NCI-H1417 (cell line): ENCODE measurements around the gene VWA3B.
"Not testable (repeated sequence)": the region's sequence is repeated elsewhere in the genome, so short reads cannot be mapped to it uniquely, and the experiment has no call there.

Experiments used
- DNase-seq, 3 experiments: peaks; one replicate each; lab custom pipeline; 2025; lab: John Stamatoyannopoulos, UW

Gene VWA3B

DNA sequence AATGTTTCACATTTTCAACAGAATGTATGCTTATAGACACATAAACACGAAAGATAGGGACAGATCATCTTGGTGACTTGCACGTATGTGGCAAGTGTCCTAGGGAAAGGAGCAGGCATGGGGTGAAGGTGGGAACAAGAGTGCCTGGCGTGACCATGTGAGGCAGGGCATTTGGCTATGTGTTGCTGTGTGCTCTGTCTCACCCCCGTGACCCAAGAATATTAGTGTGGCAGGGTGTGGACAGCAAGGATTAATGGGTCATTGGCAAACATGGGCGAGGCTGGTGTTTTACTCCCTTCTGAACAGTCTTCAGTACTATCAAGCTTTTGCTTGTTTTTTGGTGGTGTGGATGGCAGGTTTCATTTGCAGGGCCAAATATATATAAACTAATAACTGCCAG is 1.3 kb upstream of the VWA3B start:
- peak in 1 of 3 experiments; percentile 21 for DNase-seq

DNA sequence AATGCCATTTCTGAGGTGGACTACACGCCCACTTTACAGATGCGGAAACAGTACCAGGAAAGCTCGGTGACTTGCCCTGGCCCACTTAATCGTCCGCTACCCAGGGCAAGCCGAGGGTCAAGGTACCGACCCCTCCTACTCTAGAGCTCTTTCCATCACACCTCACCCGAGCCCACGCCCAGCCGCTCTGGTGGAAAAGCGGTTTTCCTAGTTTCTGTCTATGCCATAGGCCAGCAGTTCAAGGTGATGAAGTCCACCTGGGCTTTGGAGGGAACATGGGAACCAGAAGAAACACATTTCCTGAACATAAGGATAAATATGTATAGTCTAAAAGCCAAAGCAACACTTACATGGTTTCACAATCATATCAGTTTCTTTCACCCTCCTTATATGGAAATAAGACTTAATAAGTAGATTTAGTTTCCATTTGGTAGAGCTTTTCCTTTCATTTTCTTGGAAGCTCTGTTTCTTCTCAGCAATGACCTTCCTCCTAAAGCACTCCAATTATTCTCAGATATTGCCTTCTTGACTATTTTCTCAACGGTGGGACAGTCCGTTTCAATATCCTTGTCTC is 567 bp downstream of the VWA3B start:
- no peak for DNase-seq

DNA sequence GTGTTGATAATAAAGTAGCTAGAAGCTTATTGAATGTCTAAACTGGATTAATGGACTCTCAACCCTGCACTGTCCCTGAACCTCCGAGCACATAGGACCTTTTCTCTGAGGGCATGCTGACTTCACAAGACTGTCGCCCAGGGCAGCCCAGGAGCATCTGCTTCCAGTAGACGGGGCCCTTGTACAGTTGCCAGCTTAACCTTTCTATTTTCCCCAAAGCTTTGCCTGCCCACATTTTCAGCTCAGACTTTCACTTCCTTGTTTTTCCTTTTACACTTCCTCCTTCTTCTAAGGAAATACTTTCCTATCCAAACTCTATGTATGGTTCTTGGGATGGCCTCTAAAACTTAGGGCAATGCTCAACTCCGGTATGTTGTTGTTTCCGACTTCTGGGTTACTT is 1.3 kb downstream of the VWA3B start:
- DNase-seq, result no peak

DNA sequence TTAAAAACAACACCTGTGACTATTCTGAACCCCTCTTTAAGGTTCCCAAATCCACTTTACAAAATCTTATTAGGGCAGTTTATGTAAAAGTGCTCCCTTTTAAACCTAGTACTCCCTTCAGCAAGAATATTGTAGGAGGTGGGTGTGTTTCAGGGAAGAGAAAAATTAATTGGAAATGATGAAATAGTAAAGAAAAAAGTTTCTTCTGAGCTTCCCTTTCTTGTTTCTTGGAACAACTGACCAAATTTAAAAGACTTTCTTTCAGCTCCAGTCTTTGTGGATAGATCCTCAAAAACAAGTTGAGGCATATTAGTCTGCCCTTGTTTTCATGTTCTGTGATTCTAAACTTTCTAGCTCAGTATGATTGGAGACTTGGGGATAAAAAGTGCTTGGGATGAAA is 3.0 kb downstream of the VWA3B start:
- DNase-seq, result no peak

DNA sequence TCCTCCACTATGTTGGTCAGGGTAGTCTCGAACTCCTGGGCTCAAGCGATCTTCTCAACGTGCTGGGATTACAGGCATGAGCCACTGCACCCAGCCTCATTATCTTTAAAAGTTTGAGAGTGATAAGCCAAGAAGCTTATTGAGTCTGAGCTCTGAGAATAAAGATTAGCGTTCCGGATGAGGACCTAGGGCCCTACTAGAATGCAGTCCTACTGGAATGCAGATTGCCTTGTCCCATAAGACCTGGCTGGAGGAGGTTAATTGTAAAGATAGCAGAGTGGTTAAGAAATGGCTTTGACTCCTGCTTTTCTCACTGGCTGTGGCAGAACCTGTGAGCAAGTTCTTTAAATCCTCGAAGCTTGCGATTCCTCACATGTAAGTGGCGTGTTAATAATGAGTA is 4.0 kb downstream of the VWA3B start:
- no peak for DNase-seq

DNA sequence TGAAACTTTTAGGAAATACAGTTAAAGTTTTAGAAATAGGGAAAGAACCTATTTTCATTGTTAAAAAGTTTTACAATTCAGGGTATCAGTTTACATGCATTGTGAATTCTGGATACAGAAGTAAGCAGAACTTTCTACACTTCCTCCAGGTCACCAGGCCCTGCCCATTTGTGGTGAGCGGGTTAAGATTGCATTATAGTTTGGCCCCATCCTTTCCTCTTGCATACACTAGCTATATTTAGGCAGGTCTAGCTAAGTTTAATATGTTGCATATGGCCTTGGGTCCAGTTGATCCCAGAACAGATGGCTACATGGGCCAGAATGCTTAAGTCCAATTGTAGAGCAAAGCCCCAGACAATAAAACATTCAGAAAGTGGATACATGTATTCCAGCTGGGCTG is 4.8 kb downstream of the VWA3B start:
- no peak for DNase-seq

DNA sequence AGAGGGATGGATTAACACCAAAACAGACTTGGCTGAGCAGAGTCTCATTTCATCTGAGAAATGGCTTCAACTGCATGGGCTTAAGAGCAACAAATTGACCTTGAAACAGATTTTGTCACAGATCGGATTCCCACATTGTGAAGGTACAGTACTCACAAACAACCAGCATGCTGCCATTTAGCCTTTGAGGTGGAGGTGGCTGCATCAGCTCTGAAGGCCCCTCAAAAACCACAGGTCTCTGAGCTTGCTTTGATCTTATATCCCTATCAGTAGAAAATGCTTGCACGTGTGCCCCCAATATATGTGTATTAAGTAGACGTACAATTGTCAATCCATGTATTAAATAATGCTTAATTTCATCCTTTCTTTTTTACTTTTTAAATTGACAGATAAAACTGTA is 6.2 kb downstream of the VWA3B start:
- DNase-seq, result no peak

DNA sequence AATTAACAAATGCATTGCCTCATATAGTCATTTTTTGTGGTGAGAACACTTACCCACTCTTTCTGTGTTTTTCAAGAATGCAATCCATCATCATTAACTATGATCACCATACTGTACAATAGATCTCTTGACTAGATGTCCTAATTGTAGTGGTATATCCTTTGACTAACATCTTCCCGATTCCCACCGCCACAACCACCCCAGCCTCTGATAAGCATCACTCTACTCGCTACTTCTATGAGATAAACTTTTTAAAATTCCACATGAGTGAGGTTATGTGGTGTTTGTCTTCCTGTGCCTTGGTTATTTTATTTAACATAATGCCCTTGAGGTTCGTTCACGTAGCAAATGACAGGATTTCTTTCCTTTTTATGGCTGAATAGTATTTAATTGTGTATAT is 6.6 kb downstream of the VWA3B start:
- no peak for DNase-seq

DNA sequence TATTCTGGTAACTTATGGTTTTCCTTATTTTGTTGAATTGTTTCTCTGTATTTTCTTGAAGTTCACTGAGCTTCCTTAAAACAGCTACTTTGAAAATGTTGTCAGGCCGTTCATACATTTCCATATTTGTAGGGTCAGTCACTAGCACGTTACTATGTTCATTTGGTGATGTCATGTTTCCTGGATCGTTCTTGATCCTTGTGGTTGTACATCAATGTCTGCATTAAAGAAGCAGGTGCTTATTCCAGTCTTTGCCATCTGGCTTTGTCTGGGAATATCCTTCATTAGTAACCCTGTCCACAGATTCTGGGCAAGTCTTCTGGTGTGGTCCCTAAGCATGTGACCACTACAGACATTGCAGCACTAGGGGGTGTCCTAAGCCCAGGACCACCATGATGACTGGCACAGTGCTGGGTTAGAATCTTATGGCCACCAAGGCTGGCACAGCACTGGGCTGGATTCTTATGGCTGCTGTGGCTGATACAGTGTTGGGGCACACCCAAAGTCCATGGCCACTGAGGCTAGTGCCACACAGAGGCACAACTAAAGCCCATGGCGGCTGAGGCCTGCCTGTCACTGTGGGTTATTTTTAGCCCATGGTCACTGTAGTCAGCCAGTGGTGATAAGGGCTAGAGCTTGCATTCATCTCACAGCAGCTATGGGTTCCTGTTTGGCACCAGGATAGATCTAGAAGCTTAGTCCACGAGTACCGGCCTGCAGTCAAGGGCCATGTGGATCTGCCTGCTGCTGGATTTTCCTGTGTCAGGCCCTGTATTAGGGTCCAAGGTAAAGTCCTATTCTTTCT is 13.2 kb downstream of the VWA3B start:
- DNase-seq, result no peak

DNA sequence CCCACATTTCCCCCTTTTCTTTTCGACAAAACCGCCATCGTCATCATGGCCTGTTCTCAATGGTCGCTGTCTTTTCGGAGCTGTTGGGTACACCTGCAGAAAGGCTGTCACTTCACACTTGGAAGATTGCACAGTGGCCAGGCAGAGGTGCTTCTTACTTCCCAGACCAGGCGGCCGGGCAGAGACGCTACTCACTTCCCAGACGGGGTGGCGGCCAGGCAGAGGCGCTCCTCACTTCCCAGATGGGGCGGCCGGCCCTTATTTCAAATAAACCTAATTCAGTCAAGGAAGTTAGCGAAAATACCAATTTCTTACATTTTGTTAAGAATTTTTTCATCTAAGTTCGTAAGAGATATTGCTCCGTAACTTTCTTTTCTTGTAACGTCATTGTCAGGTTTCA is 15.3 kb downstream of the VWA3B start:
- DNase-seq, result not testable (repeated sequence)

DNA sequence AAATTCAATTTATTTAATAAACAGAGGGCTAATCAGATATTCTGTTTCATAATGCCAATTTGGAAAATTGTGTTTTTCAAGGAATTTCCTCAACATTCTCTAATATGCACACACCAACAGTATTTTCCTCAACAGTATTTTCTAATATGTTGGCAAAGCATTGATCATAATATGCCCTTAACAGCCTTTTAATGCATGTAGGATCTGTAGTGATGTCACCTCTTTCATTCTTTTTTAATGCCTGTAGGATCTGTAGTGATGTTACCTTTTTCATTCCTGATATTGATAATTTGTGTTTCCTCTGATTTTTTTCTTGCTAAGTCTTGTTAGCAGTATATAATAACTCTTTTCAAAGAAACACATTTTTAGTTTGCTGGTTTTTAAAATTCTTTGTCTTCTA is 15.9 kb downstream of the VWA3B start:
- DNase-seq, result peak in 1 of 3 experiments; percentile 9

DNA sequence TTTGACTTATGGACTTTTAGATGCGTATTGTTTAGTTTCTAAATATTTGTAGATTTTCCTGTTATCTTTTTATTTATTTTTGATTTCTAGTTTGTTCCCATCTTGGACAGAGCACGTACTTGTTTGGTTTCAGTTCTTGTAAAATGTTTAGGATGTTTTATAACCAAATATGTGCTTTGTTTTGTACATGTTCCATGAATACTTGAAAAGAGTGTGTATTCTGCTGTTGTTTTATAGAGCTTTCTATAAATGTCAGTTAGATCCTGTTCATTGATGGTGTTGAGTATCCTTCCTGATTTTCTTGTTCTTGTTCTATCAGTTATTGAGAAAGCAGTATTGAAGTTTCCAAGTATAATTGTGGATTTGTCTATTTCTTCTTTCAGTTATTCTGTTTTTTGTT is 21.1 kb downstream of the VWA3B start:
- no peak for DNase-seq

DNA sequence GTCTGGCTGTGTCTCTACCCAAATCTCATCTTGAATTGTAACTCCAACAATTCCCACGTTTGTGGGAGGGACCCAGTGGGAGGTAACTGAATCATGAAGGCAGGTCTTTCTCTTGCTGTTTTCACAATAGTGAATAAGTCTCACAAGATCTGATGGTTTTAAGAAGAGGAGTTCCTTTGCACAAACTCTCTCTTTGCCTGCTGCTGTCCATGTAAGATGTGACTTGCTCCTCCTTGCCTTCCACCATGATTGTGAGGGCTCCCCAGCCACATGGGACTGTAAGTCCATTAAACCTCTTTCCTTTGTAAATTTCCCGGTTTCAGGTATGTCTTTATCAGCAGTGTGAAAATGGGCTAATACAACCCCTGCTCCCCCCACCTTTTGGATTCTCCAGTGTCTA is 23.8 kb downstream of the VWA3B start:
- no peak for DNase-seq

DNA sequence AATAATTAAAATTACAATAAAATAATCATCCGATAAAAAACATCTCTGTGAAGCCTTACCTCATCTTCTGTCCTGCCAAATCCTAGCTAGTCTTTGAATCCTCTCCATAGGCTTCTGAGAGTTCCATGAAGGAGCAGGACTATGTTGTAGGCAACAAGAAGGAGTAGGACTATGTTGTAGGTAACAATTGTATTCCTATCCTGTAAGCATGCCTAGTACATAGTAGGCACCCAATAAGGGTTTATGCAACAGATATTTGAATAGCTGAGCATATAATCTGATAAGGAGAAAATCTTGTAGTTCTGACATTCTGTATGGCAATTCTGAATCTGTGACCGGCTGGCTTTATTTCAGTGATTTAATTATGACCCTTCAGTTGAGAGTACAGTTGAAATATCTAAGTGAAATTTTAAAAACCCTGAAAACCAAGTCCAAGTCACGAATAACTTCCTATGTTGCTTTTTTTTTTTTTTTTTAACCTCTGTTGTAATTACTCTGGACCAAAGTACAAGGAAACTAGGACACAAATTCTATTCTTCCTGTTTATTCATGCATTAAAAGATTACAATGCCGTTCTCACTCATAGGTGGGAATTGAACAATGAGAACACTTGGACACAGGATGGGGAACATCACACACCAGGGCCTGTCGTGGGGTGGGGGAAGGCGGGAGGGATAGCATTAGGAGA is 27.8 kb downstream of the VWA3B start:
- DNase-seq, result peak in 2 of 3 experiments; percentile 14 to 62

DNA sequence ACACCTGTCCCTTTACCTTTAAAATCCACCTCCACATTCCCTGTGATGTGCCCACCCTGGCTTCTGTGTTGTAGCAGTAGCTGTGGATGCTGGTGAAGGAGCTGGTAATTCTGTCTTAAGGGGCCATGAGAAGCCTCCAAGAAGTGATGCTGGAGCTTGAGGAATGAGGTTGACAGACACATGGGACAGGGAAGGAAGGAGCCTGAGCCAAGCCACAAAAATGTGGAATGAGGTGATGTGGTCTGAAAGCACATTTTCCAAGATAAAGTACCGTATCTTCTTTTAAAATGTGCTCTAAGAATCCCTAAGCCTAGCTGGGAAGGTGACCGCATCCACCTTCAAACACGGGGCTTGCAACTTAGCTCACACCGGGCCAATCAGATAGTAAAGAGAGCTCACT is 31.2 kb downstream of the VWA3B start:
- no peak for DNase-seq

DNA sequence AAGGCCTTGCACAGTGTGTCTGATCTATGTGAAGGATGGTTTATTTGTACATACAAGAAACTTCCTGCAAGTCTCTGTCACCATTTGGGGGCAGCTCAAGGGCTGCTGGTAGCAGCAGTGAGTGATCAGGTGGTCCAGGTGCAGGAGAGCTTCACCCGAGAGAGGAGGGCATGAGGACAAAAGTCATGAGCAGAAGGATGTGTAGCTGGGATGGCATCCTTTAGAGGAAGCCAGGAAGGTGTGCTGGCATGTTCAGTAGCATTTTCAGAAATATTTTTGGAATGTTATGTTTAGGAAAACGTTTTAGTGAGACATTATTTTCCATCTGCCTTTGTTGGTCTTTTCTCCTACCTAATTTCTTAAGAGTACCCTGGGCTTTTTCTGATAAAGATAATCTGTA is 31.9 kb downstream of the VWA3B start:
- no peak for DNase-seq

DNA sequence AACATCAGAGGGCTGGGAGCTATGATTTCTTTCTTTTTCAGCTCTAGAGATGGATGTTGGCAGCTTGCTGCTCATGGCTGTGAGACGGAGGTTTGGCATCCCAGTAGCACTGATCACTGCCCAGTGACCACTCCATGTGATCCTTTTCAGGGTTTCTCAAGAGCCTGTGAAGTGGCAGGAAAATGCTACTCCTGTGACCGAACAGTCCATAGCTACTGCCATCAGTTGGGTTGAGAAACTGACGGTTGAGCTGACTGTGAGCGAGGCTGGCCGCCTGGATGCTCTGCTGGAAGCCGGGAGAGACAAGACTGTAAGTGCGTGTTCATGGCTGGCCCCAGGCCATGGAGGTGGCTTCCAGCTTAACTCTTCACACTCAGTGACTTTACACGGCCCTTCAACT is 34.2 kb downstream of the VWA3B start:
- no peak for DNase-seq

DNA sequence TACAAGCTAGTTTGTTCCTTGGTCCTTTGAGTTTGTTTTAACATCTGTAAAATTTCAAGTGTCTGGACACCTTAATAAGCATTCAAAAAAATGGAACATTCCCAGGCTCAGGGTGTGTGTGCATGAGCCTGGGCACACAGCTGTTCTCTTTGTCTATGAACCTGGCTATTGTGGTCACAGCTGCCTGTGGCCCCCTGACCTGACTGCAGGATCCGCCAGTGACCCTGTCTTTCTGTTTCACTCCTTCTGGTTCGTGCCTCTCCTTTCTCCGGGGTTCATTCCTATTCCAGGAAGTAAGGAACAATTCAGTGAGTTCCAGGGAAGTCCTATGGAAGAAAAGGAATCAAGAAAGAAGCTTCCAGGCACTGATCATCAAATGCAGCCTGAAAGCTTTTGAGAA is 35.6 kb downstream of the VWA3B start:
- DNase-seq, result no peak

DNA sequence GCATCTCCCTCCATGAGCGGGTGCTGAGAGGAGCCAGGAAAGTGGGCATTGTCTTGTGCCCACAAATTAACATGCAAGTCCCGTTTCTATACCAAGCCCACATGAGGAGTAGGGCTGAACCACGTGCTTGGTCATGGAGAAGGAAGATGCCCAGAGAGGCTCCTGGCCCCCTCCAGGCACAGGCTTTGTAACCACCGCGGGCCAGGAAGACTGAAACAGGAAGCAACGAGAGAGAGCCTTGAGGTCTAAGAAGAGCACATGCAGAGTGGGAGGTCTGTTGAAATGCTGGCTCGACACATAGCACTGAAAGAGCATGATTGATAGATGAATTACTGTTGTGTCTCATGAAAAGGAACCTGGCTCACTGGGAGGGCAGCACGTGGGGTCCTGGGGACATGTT is 36.3 kb downstream of the VWA3B start:
- no peak for DNase-seq

DNA sequence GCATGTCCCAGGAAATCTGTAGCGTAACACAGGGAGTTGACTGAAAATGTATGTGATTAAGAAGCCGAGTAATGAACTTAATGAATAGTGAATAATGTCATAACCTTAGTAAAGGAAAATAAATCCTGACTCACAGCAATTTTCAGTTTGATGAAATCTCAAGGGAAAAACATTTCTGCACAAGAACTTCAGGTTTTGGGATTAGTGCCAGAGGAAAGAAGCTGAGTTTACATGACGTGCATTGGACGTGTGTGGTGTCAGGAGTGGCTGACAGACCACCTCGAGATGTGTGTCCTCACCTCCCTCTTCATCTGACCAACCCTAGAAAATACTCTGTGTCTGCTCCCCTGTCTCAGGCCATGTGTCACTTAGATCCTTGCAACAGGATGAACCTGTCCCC is 39.1 kb downstream of the VWA3B start:
- no peak for DNase-seq

DNA sequence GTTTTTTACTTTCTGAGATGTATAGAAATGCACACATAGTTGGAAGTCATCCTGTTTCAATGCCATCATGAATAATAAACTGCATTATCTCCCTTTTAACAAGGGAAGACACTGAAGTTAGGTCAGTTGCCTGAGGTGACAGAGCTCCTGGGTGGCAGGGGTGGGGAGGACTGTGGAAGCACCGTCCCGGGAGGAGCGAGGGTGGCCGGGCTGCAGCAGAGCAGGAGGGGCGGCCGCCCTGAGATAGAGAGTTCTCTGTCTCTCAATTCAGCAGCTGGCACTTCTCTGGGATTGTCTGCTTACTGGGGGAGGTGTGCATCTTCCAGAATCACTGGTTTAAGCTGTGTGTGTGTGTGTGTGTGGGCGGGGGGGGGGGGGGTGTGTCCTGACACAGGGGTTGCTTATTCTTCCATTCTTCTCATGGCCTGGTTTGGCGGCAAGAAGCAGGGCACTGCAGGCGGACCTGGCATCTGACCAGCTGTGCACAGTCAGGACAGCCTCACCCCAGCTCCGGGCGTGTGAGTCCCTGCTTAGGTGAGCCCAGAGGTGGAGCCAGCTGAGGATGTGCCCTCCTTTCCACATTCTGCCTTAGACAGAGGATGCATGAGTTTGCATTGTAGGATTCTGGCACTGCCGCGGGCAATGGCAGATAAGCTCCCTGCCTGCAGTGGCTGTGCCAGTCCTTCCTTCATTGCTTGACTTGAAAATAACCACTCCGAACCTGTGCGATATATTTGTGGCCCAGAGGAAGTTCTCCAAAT is 40.4 kb downstream of the VWA3B start:
- no peak for DNase-seq

DNA sequence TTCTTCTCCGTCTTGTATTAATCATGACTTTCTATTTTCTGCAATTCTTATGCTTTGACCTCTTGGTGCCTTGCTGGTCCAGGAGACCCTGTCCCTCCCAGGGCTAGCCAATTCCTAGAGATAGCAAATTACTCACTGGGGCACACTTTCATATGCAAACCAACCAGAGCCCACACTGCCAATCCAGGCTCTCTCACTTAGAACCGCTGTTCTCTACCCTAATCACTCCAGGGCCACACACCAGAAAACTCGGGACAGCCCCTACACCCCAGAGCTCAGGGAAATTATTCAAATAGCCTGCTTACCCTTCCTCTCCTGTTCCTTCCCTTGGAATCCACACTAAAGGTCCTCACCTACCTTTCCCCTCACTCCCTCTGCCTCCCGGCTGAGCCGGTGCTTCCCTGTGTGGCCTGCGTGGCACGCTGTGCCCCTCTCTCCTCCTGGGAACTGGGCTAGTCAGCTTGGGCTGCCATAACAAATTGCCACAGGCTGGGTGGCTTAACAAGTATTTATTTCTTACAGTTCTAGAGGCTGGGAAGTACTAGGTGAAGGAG is 41.7 kb downstream of the VWA3B start:
- DNase-seq, result no peak
